GM18526 (cell line): ENCODE data around the gene EGFR.

Experiments
- POLR2A ChIP-seq: IDR thresholded peaks from 3 replicates; pipeline ENCODE4 v1.6.1; 2011; ENCODE audit not compliant: insufficient read length; ENCODE audit errors: extremely low read depth

The EGFR gene

GRCh38 chr7:55154096-55154495 is 135.3 kb downstream of the EGFR start:
- no peak for TF ChIP-seq POLR2A

DNA sequence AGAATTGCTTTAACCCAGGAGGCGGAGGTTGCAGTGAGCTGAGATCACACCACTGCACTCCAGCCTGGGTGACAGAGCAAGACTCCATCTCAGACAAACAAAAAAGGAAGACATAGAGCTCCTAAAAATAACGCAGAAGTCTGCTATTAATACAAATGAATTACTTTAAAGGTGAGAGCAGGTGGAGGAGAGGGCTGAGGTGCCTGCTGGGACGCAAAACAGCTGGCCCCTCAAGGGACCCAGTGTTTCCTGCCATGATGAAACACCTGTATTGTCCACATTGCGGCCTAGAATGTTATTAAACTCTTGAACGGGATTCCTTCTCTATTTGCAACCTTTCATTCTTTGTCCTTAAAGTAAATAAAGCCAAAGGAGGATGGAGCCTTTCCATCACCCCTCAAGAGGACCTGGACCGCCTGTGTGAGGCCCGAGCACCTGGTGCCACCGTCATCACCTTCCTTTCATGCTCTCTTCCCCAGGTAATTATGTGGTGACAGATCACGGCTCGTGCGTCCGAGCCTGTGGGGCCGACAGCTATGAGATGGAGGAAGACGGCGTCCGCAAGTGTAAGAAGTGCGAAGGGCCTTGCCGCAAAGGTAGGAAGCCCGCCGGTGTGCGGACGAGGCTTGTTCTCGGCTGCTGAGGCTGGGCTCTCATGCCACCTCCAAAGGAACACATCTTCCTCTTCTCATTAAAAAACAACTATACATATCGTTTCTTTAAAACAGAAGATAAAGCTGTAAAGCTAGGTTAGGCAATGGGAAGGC is 136.7 kb downstream of the EGFR start:
- no peak for TF ChIP-seq POLR2A

DNA sequence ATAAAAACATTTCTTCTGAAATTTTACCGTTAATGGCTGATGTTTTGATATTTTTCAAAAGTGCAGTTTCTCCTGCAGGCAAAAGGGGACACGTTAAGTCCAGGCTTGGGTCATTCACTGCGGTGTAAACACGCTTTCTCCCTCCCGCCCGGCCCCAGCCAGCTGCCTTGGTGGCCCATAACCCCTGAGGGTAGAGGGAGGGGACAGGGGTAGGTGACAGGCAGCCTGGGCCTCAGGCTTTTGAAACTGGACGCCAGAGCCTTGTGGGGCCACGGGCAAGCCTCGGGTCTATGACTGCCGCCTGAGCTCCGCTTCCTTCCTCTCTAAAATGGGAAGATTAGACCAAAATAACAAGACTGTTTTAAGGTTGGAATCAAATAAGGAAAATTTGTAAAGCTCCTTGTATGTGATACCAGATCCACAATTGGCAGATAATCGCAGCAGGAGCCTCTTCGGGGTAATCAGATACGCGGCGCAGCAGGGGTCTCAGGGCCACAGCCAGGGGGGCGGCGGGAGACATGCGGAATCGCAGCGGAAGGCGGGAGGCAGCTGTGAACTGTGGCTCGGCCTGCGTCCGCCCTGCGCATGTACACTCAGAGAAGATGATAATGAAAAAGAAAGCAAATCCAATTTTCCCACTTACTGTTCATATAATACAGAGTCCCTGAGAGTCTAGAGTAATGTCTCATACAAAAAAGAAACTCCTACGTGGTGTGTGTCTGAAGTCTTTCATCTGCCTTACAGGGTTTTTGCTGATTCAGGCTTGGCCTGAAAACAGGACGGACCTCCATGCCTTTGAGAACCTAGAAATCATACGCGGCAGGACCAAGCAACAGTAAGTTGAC is 138.3 kb downstream of the EGFR start:
- TF ChIP-seq POLR2A, result no peak

GRCh38 chr7:55157764-55158105 is 138.9 kb downstream of the EGFR start:
- no peak for TF ChIP-seq POLR2A

- no peak for TF ChIP-seq POLR2A
Measured at GRCh38 chr7:55158541-55159382, 139.9 kb downstream of the EGFR start.

GRCh38 chr7:55160539-55160938 is 141.7 kb downstream of the EGFR start:
- no peak for TF ChIP-seq POLR2A

DNA sequence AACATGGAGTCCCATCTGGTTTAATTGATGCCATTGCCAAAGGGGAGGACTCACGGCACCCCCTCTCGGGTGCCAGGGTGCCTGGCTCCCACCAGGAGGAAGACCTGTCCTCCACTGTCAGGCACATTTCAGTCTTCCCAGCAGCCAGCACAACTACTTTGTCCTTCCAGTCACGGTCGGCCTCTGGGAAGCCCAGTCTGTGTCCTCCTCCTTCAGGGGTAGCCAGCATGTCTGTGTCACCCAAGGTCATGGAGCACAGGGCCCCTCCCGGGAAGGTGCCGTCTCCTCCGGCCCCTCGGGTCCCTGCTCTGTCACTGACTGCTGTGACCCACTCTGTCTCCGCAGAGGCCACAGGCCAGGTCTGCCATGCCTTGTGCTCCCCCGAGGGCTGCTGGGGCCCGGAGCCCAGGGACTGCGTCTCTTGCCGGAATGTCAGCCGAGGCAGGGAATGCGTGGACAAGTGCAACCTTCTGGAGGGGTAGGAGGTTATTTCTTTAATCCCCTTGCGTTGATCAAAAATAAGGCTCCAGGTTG is 142.4 kb downstream of the EGFR start:
- TF ChIP-seq POLR2A, result no peak

DNA sequence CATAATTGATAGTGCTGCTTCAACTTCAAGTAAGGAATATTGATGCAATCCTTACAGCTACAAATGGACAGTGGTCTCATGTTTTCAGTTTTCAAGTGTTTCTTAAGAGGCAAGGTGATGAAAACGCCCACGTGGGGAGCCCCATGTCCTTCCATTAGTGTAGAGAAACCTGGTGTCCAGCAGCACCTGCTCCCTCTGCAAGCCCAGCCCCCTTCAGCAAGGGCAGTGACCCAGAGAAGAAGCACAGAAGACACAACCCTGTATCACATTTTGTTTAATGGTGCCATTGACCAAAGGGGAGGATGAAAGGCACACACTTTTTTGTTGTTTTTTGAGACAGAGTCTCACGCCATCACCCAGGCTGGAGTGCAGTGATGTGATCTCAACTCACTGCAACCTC is 143.7 kb downstream of the EGFR start:
- no peak for TF ChIP-seq POLR2A

GRCh38 chr7:55163733-55164132 is 144.9 kb downstream of the EGFR start:
- TF ChIP-seq POLR2A, result no peak

- no peak for TF ChIP-seq POLR2A
Measured at GRCh38 chr7:55164527-55164926, 145.7 kb downstream of the EGFR start.

GRCh38 chr7:55165176-55165861 is 146.5 kb downstream of the EGFR start:
- TF ChIP-seq POLR2A, result no peak

- TF ChIP-seq POLR2A, result no peak
Measured at GRCh38 chr7:55170335-55171069, 151.7 kb downstream of the EGFR start.

DNA sequence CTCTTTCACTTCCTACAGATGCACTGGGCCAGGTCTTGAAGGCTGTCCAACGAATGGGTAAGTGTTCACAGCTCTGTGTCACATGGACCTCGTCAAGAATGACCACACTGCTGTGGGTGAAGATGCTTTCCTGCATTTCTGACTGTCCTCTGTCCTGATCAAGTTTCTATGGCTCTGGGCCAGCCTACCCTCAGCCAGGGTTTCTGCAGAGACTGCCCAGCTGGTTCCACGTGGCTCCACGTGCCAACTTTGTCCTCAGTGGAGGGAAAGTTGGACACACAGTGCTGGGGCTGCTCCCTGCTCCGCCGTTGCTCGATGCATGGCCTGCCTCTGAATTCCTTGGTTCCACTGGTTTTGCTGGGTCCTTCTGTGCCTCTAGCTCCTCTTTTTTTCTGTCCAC is 152.3 kb downstream of the EGFR start:
- no peak for TF ChIP-seq POLR2A

DNA sequence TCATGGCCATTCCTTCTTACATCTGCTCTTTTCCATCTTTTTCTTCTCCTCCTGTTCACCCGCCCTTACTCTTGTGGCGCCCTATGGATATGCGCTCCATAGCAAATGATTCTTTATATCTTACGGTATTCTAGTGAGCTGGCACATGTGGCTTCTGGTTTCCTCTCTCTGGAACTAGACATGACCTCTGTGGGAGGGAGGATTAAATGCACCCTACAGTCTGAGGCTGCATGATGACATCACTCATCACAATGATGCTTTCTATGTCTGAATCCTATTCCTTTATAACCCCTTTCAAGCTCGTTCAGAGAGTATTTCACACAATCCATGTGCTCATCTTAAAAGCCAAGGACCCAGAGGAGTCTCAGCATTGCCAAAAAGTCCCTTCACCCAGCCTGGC is 153.3 kb downstream of the EGFR start:
- no peak for TF ChIP-seq POLR2A
